CD1c-positive myeloid dendritic cell (primary cell): ENCODE measurements around the gene HTR1E.
"Not testable (repeated sequence)": the region's sequence is repeated elsewhere in the genome, so short reads cannot be mapped to it uniquely, and the experiment has no call there.

Experiments used
- DNase-seq: peaks from one replicate; pipeline ENCODE4 v3.0.0-alpha.2; 2016; ENCODE audit errors: extremely low spot score

Gene HTR1E

DNA sequence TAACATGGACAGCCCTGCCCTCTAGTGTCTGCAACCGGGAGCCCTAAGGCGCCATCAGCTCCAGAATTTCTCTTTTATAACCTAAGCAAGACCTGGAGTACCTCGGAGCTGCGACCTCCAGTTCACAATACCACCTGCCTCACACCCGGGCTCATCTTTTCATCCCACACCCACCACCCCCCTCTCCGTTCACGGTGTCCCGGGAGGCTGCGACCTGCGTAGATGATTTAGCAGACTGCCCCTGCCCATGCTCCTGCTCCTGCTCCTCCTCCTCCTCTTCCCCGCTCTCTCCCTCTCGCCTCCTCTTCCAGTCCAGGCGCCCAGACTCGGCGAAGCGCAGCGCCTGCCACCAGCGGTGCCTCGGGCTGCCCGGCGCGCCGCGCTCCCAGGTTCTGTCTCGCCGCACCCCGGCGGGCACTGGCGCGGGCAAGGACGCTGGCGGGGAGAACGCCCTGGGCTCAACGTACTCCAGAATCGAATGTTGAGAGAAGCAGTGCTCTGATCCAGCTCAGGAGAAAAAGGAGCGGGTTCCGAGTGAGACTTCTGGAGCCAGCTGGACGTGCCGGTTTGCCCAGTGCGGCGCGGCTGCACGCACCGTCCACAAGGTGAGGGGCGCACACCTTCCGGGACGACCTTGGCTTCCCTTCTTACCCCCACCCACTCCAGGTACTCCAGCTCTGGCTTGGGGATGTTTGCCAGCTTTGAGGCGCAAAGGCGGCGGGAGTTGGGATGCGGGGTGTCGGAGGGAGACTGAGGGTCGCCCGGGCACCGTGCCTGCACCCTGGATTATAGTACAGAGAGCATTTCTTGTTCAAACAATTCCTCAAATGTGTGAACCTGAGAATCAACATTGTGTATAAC is at the start of gene HTR1E:
TSS of gene HTR1E (plus strand) at position 310 of the 861 bp plus-strand sequence. CDS start 77,807 bp downstream, outside the sequence.
- no peak for DNase-seq

DNA sequence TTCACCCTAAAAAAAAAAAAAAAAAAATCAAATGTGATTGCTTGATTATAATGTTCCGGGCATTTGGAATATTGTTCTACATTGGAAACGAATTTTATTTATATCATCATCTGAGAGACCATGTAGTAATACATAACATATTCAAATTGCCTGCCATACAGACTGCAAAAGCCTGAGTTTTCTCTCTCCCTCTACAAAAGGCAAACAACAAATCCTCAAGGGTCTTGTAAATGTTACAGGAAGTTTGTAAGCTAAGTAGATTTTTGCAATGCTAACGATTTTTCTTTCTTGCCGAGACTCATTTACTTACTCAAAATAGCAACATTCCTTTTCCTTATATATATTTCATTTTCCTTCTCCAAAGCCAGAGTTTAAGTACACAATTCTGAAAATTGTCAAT is 49.0 kb upstream of the HTR1E start:
- DNase-seq: no peak

- DNase-seq: not testable (repeated sequence)
Observed at GRCh38 chr6:86897265-86897664, 40.1 kb upstream of the HTR1E start.

DNA sequence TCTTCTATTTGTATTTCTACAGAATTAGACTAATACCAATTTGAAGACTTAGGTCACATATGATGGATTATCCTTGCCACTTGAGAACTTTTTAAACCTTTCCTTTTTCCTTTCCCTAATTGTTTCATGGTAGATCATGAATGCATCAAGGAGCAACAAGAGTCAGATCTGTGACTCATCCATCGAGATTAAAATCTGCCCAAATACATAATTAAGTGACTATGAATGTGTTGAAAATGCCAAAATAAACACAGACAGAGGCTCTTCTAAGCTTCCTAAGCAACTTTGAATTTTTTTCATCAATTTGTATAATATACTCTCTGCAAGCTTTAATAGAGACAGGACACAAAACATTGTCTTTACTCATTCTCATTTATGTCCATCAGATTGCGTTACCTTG is 23.5 kb upstream of the HTR1E start:
- DNase-seq: no peak

- DNase-seq: no peak
Observed at GRCh38 chr6:86916393-86916792, 20.9 kb upstream of the HTR1E start.

- DNase-seq: not testable (repeated sequence)
Observed at GRCh38 chr6:86927138-86927537, 10.2 kb upstream of the HTR1E start.

DNA sequence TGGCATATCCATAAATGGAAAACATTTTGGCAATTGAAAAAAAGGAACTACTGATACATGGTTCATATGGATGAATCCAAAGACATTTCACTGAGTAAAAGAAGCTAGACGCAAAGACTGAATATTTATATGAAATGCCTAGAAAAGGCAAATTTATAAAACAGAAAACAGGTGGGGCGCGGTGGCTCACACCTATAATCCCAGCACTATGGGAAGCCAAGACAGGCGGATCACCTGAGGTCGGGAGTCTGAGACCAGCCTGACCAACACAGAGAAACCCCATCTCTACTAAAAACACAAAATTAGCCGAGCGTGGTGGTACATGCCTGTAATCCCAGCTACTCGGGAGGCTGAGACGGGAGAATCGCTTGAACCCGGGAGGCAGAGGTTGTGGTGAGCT is 9.5 kb upstream of the HTR1E start:
- not testable (repeated sequence) for DNase-seq

- DNase-seq: no peak
Observed at GRCh38 chr6:86934365-86934764, 3.0 kb upstream of the HTR1E start.

DNA sequence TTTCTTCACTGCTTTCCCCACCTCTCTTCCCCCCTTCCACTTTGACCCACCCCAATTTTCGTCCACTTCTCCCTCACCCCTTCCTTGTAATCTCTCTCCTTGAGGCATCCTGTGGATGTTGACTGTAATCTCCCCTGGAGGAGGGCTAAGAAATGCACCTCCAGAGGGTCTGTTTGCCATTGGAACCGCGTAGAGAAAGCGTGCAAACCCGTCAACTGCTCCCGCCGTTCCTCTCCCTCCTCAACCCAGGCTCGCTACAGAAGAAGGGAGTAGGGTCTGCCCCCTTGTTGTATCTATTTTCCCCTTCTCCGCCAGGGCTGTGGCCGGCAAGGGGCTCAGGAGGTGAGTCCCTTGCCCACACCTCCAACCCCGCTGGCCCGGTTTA is 502 bp upstream of the HTR1E start:
- no peak for DNase-seq

GRCh38 chr6:86938814-86939213 is 1.5 kb downstream of the HTR1E start:
- no peak for DNase-seq

DNA sequence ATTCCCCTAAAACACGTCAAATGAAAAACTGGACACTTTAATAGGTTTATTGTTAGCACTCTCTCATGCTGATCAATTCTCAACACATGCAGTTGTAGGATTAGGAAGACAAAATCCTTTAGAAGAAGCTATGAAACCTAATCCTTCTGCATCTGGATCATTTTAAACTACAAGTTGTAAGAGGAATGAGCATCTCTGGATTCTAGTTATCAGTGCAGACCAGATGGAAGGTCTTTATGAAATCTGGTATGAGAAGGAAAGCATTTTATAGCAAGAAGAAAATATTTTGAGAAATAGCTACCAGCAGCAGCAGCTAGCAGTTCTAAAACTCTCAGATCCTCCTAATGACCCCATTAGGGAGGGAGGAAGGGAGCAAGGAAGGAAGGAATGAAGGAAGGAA is 4.1 kb downstream of the HTR1E start:
- no peak for DNase-seq

GRCh38 chr6:86942769-86943516 is 5.6 kb downstream of the HTR1E start:
- DNase-seq: no peak

DNA sequence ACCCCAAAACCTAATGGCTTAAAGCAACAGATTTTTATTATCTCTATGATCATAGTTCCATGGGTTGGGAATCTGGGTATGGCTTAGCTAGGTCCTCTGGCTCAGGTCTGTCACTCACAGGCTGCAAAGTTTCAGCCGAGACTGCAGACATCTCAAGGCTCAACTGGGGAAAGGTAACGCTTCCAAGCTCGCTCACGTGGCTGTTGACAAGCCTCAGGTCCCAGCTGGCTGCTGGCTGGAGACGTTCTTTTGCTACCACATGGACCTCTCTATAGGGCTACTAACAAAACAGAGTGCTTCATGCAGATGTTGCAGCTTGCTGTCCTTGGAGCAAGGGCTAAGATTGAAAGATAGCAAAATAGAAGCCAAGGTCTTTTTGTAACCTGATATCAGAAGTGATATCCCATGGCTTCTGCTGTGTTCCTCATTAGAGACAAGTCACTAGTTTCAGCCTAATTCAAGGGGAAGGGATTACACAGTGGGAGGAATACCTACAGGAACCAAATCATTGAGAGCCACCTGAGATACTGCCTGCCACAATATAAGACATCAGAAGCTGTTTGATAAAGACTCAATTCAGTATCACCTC is 6.6 kb downstream of the HTR1E start:
- no peak for DNase-seq

- DNase-seq: no peak
Observed at GRCh38 chr6:86949771-86950170, 12.4 kb downstream of the HTR1E start.

DNA sequence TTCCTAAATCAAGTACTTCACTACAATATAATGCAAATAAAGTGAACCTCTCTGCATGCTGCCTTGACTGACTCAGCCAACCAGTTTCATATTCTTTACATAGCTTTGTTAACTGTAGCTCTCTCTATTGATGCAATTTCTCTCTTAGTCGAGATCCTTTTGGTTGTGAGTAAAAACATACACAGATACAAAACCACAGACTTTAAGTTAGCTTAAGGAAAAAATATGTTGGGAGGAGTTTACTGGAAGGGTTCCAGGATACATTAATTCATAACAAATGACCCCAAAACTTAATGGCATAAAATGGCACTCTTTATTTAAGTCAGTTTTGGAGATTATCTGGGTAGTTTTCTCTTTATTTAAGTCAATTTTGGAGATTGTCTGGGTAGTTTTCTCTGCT is 15.7 kb downstream of the HTR1E start:
- no peak for DNase-seq

- DNase-seq: no peak
Observed at GRCh38 chr6:86959656-86960055, 22.3 kb downstream of the HTR1E start.

DNA sequence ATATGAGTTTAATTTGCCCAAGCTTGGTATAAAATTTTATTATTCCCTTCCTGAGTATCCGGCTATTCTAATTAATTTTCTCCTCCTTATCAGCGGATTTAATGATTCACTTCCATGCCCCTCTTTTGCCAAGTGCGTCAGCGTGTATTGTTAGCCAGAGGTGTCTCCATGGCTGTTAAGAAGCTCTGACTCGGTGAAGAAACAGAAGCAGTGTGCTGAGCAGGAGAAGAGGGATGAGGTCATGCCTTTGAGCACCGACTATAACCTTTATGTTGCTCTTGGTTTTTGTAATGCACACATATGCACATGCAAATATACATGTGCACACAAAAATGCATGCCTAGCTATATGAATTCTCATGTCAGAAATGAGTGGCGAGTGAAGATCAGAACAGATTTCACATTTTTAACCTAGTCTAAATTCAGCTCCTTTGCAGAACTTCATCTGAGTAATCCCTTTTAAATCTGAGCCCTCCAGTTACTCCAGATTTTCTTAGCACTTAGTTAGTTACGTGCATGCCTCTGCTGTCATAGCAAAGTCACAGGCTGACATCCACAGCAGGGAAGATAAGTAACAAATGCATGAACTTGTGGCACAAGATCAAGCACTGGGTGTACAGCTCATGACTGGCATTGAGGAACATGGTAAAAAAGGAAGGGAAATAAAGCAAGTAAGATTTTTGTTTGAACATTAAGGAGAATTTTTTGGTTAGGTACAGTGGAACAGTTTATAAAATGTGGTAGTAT is 24.3 kb downstream of the HTR1E start:
- DNase-seq: no peak

- DNase-seq: no peak
Observed at GRCh38 chr6:86963352-86963751, 26.0 kb downstream of the HTR1E start.

GRCh38 chr6:86964029-86964579 is 26.8 kb downstream of the HTR1E start:
- DNase-seq: no peak

DNA sequence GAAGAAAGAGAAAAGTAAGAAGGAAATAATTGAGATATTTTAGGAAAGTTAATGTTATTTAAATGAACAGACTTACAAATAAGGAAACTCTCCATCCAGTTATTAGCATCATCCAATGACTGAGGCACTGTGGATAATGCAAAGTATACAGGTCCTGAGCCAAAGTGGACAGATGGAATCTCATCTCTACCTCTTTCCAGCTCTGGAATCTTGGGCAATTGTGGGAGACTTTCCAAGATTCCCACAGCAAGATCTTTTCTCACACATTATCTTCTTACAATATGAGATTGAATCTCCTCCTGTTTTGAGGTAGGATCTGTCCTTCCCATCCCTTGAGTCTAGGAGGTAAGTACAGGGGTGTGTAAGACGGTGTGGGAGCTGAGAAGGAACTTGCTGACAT is 28.9 kb downstream of the HTR1E start:
- DNase-seq: no peak

DNA sequence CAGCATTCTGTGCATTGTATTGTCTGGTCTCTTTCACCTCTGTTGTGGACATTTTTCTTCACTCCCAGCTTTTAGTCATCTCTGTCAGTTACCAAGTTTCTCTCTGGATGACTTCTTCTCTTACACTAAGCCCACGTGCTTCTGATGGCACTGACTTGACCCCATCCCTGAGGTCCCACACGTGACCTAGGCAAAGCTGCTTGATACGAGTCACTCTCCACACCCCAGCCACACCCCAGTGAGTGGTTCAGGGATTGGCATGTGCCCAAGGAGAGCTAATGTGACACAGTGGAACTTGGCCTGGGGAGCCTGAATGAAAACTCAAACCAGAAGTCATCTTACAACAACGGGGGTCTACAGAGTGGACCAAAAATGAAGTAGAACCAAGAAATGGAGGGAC is 32.2 kb downstream of the HTR1E start:
- DNase-seq: no peak

GRCh38 chr6:86973088-86973487 is 35.8 kb downstream of the HTR1E start:
- DNase-seq: no peak
